HCT116 (cell line): ENCODE data around the gene RAPGEF6. TPM values are rescaled to one million over a fixed set of nuclear protein-coding genes. Genes with fewer than 3 reads are reported as not detected.

Experiments used
- ATAC-seq: fragments of 200-7000 bp; cut with Tn5 transposase; 2 replicates; pipeline ENCODE4 v1.9.1; 2020; ENCODE audit warnings: mild to moderate bottlenecking, moderate library complexity
- BruUV-seq: library from RNA; stranded (reverse); fragments of 400-500 nt; replicated peaks from 2 replicates; lab custom pipeline; 2021; lab: Mats Ljungman, UMichigan
- CTCF ChIA-PET: fragments of 300-600 bp; sonication (Branson Sonifier 250); formaldehyde crosslinking; loops from one replicate; lab custom pipeline; 2021; ENCODE audit warnings: antibody characterized with exemption; lab: Charles Lee
- POLR2A ChIA-PET: fragments of 300-600, 350-600 bp; sonication (Branson Sonifier 250); formaldehyde crosslinking; loops from one replicate; lab custom pipeline; 2021; ENCODE audit warnings: antibody characterized with exemption; lab: Charles Lee
- RAD21 ChIA-PET, 2 experiments: fragments of 300-600 bp; sonication (Branson Sonifier 250); formaldehyde crosslinking; loops; one replicate each; lab custom pipeline; 2023; ENCODE audit warnings: low total read pairs in 2 of 2; ENCODE audit not compliant: uncharacterized antibody in 2 of 2, unreplicated experiment in 2 of 2, low non-redundant PET in 1 of 2; lab: Charles Lee
- DNase-seq: peaks from one replicate; pipeline ENCODE4 v3.0.0-alpha.2; 2010; ENCODE audit warnings: low read depth, low spot score
- H2AFZ ChIP-seq: fragments of 200-600 bp; shearing (Covaris generic), sonication (generic); 2 replicates; pipeline ENCODE4 v1.6.1; 2017; ENCODE audit warnings: low read depth, mixed run types, mixed read lengths, antibody characterized with exemption, low read length; ENCODE audit not compliant: poor library complexity, severe bottlenecking
- H3K27ac ChIP-seq: 2 replicates; pipeline ENCODE4 v1.5.1; 2012; ENCODE audit warnings: low read depth, low read length
- H3K27me3 ChIP-seq: fragments of 200-600 bp; sonication (generic); 2 replicates; pipeline ENCODE4 v1.6.1; 2016; ENCODE audit warnings: mixed run types, low read length, mixed read lengths; ENCODE audit not compliant: insufficient read depth
- H3K36me3 ChIP-seq, 2 experiments: fragments of 200-500 bp in 1 of 2; fragments of 200-600 bp in 1 of 2; sonication (Bioruptor generic) in 1 of 2; sonication (generic) in 1 of 2; 2 replicates each; pipeline versions ENCODE4 v1.5.1 to v1.6.1; 2014 to 2016; ENCODE audit warnings: low read length in 2 of 2, inconsistent platforms in 1 of 2, mixed read lengths in 1 of 2, mixed run types in 1 of 2; ENCODE audit not compliant: insufficient read depth in 2 of 2, control insufficient read depth in 1 of 2
- H3K4me1 ChIP-seq, 2 experiments: fragments of 200-600 bp in 1 of 2; sonication (generic) in 1 of 2; 2 replicates each; pipeline versions ENCODE4 v1.5.1 to v1.6.1; 2012 to 2017; ENCODE audit warnings: low read length in 2 of 2, inconsistent platforms in 1 of 2, mild to moderate bottlenecking in 1 of 2, mixed read lengths in 1 of 2, mixed run types in 1 of 2, moderate library complexity in 1 of 2; ENCODE audit not compliant: insufficient read depth in 2 of 2, control insufficient read depth in 1 of 2
- H3K4me2 ChIP-seq: fragments of 200-600 bp; sonication (generic); 2 replicates; pipeline ENCODE4 v1.6.1; 2017; ENCODE audit warnings: mixed run types, low read length, mixed read lengths
- H3K4me3 ChIP-seq, 2 experiments: fragments of 200-600 bp in 1 of 2; sonication (generic) in 1 of 2; replicated peaks in 1 of 2; 2 replicates each; pipeline ENCODE4 v1.5.1; 2011 to 2016; ENCODE audit warnings: low read length in 2 of 2, control low read depth in 1 of 2, low read depth in 1 of 2, mild to moderate bottlenecking in 1 of 2, mixed read lengths in 1 of 2, mixed run types in 1 of 2
- H3K79me2 ChIP-seq: fragments of 200-600 bp; sonication (generic); 2 replicates; pipeline ENCODE4 v1.6.1; 2017; ENCODE audit warnings: mild to moderate bottlenecking, mixed run types, low read length, moderate library complexity, mixed read lengths; ENCODE audit not compliant: insufficient read depth
- H3K9ac ChIP-seq: fragments of 200-600 bp; sonication (generic); 2 replicates; pipeline ENCODE4 v1.6.1; 2016; ENCODE audit warnings: low read length, mixed read lengths
- H3K9me2 ChIP-seq: fragments of 200-600 bp; sonication (generic), shearing (Covaris generic); 2 replicates; pipeline ENCODE4 v1.6.1; 2017; ENCODE audit warnings: mixed run types, mild to moderate bottlenecking, moderate library complexity; ENCODE audit not compliant: insufficient read depth
- H3K9me3 ChIP-seq, 2 experiments: fragments of 200-500 bp in 1 of 2; fragments of 200-600 bp in 1 of 2; sonication (Bioruptor generic) in 1 of 2; sonication (generic) in 1 of 2; 2 replicates each; pipeline ENCODE4 v1.6.1; 2014 to 2017; ENCODE audit warnings: low read length in 2 of 2, mixed read lengths in 2 of 2, inconsistent platforms in 1 of 2, low read depth in 1 of 2, mild to moderate bottlenecking in 1 of 2, mixed run types in 1 of 2, moderate library complexity in 1 of 2; ENCODE audit not compliant: control insufficient read depth in 1 of 2, insufficient read depth in 1 of 2
- H4K20me1 ChIP-seq: fragments of 200-600 bp; sonication (generic), shearing (Covaris generic); 2 replicates; pipeline ENCODE4 v1.6.1; 2017; ENCODE audit warnings: mixed run types, mild to moderate bottlenecking, moderate library complexity; ENCODE audit not compliant: insufficient read depth
- ATF3 ChIP-seq: IDR thresholded peaks from 2 replicates; pipeline ENCODE4 v1.6.1; 2012
- CBX3 ChIP-seq: IDR thresholded peaks from 2 replicates; pipeline ENCODE4 v1.6.1; 2012; ENCODE audit warnings: low read depth
- EGR1 ChIP-seq: IDR thresholded peaks from 2 replicates; pipeline ENCODE4 v1.6.1; 2012; ENCODE audit warnings: low read depth
- EZH2 ChIP-seq: fragments of 200-600 bp; sonication (generic); IDR thresholded peaks from 2 replicates; pipeline ENCODE4 v1.6.1; 2017; ENCODE audit warnings: antibody characterized with exemption, mixed run types
- EZH2phosphoT487 ChIP-seq: fragments of 200-600 bp; IDR thresholded peaks from 2 replicates; pipeline ENCODE4 v1.6.1; 2018; ENCODE audit warnings: antibody characterized with exemption, borderline replicate concordance
- FOSL1 ChIP-seq: IDR thresholded peaks from 2 replicates; pipeline ENCODE4 v1.6.1; 2012; ENCODE audit warnings: low read depth
- POLR2A ChIP-seq: IDR thresholded peaks from 2 replicates; pipeline ENCODE4 v1.7.0; 2011; ENCODE audit warnings: borderline replicate concordance; ENCODE audit not compliant: insufficient read depth, insufficient read length; ENCODE audit errors: extremely low read depth
- POLR2AphosphoS5 ChIP-seq: IDR thresholded peaks from 2 replicates; pipeline ENCODE4 v1.6.1; 2011; ENCODE audit warnings: mild to moderate bottlenecking, low read depth, low read length, moderate library complexity
- RAD21 ChIP-seq: IDR thresholded peaks from 2 replicates; pipeline ENCODE4 v1.6.1; 2012; ENCODE audit warnings: low read depth, mild to moderate bottlenecking
- TCF7L2 ChIP-seq: IDR thresholded peaks from 2 replicates; pipeline ENCODE4 v1.7.0; 2011; ENCODE audit warnings: borderline replicate concordance, inconsistent platforms; ENCODE audit not compliant: insufficient read depth, insufficient read length; ENCODE audit errors: extremely low read depth
- ZFX ChIP-seq: fragments of 450-650 bp; IDR thresholded peaks from 2 replicates; pipeline ENCODE4 v1.6.1; 2017
- intact Hi-C: fragments of 100-400 bp; cut with micrococcal nuclease; formaldehyde crosslinking; loops from 2 replicates; pipeline ENCODE4 v1.10.0; 2022
- total RNA-seq: library from RNA; stranded (reverse); gene quantifications from one replicate; pipeline ENCODE4 v1.2.1, GENCODE V29; 2021; ENCODE audit not compliant: unreplicated experiment
- TF ChIP-seq, protein P1 (sequence below): IDR thresholded peaks from 2 replicates; pipeline ENCODE4 v1.6.1; 2012; ENCODE audit warnings: low read depth
- TF ChIP-seq, protein P2 (sequence below): IDR thresholded peaks from 2 replicates; pipeline ENCODE4 v1.6.1; 2012
- TF ChIP-seq, protein P3 (sequence below), 3 experiments: fragments of 200-600 bp in 1 of 3; sonication (generic) in 1 of 3; IDR thresholded peaks in 2 of 3; conservative IDR thresholded peaks in 1 of 3; 2 replicates each; pipeline ENCODE4 v1.5.1; 2012 to 2017; ENCODE audit warnings: low read depth in 2 of 3, low read length in 2 of 3, antibody characterized with exemption in 1 of 3, borderline replicate concordance in 1 of 3, control low read depth in 1 of 3, mild to moderate bottlenecking in 1 of 3, mixed read lengths in 1 of 3, mixed run types in 1 of 3, moderate library complexity in 1 of 3; ENCODE audit not compliant: insufficient read depth in 1 of 3
- TF ChIP-seq, protein P4 (sequence below): IDR thresholded peaks from 2 replicates; pipeline ENCODE4 v1.6.1; 2011; ENCODE audit warnings: mild to moderate bottlenecking, low read length, moderate library complexity; ENCODE audit not compliant: insufficient replicate concordance; ENCODE audit errors: extremely low read depth

RAPGEF6 gene
- total RNA-seq, 1 experiment from 2014 or later: 18.4 TPM

GRCh38 chr5:131514316-131515283, 120.4 kb downstream of the RAPGEF6 start:
- no peaks in the 10 kb centered on the region; a peak in 2 of 4 replicates for H3K36me3 ChIP-seq
- no peak overlapping the region for H3K9ac ChIP-seq
- no peak for ATAC-seq
- no peaks in the 10 kb centered on the region for H3K27me3 ChIP-seq
- H3K9me2 ChIP-seq: no peaks in the 10 kb centered on the region
- no peak overlapping the region for H3K4me2 ChIP-seq
- TF ChIP-seq POLR2AphosphoS5 (no peak), RAD21 (no peak), FOSL1 (no peak), ATF3 (no peak), EGR1 (no peak), EZH2 (no peak), TCF7L2 (no peak), POLR2A (no peak), ZFX (no peak), EZH2phosphoT487 (no peak), CBX3 (no peak)
- TF ChIP-seq, protein P1, sequence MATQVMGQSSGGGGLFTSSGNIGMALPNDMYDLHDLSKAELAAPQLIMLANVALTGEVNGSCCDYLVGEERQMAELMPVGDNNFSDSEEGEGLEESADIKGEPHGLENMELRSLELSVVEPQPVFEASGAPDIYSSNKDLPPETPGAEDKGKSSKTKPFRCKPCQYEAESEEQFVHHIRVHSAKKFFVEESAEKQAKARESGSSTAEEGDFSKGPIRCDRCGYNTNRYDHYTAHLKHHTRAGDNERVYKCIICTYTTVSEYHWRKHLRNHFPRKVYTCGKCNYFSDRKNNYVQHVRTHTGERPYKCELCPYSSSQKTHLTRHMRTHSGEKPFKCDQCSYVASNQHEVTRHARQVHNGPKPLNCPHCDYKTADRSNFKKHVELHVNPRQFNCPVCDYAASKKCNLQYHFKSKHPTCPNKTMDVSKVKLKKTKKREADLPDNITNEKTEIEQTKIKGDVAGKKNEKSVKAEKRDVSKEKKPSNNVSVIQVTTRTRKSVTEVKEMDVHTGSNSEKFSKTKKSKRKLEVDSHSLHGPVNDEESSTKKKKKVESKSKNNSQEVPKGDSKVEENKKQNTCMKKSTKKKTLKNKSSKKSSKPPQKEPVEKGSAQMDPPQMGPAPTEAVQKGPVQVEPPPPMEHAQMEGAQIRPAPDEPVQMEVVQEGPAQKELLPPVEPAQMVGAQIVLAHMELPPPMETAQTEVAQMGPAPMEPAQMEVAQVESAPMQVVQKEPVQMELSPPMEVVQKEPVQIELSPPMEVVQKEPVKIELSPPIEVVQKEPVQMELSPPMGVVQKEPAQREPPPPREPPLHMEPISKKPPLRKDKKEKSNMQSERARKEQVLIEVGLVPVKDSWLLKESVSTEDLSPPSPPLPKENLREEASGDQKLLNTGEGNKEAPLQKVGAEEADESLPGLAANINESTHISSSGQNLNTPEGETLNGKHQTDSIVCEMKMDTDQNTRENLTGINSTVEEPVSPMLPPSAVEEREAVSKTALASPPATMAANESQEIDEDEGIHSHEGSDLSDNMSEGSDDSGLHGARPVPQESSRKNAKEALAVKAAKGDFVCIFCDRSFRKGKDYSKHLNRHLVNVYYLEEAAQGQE: no peak
- TF ChIP-seq, protein P2, sequence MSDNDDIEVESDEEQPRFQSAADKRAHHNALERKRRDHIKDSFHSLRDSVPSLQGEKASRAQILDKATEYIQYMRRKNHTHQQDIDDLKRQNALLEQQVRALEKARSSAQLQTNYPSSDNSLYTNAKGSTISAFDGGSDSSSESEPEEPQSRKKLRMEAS: no peak
- TF ChIP-seq, protein P3, sequence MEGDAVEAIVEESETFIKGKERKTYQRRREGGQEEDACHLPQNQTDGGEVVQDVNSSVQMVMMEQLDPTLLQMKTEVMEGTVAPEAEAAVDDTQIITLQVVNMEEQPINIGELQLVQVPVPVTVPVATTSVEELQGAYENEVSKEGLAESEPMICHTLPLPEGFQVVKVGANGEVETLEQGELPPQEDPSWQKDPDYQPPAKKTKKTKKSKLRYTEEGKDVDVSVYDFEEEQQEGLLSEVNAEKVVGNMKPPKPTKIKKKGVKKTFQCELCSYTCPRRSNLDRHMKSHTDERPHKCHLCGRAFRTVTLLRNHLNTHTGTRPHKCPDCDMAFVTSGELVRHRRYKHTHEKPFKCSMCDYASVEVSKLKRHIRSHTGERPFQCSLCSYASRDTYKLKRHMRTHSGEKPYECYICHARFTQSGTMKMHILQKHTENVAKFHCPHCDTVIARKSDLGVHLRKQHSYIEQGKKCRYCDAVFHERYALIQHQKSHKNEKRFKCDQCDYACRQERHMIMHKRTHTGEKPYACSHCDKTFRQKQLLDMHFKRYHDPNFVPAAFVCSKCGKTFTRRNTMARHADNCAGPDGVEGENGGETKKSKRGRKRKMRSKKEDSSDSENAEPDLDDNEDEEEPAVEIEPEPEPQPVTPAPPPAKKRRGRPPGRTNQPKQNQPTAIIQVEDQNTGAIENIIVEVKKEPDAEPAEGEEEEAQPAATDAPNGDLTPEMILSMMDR (IDR thresholded peaks at IDR 0.05 in 2 of 3, conservative IDR thresholded peaks at IDR 0.05 in 1 of 3; ENCODE audit: borderline replicate concordance in 1 of 3, insufficient read depth in 1 of 3, low read depth in 2 of 3, low read length in 2 of 3): no peak
- TF ChIP-seq, protein P4, sequence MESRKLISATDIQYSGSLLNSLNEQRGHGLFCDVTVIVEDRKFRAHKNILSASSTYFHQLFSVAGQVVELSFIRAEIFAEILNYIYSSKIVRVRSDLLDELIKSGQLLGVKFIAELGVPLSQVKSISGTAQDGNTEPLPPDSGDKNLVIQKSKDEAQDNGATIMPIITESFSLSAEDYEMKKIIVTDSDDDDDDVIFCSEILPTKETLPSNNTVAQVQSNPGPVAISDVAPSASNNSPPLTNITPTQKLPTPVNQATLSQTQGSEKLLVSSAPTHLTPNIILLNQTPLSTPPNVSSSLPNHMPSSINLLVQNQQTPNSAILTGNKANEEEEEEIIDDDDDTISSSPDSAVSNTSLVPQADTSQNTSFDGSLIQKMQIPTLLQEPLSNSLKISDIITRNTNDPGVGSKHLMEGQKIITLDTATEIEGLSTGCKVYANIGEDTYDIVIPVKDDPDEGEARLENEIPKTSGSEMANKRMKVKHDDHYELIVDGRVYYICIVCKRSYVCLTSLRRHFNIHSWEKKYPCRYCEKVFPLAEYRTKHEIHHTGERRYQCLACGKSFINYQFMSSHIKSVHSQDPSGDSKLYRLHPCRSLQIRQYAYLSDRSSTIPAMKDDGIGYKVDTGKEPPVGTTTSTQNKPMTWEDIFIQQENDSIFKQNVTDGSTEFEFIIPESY: no peak
- TF ChIP-seq, all 23 proteins: peak for 0
- ChIA-PET CTCF (no interaction called here), RAD21 (no interaction called here), POLR2A (no interaction called here)
- no peaks in the 10 kb centered on the region for H3K79me2 ChIP-seq
- H3K4me1 ChIP-seq: no peaks in the 10 kb centered on the region
- intact Hi-C loops: no loop called here
- H3K4me3 ChIP-seq: no peak overlapping the region
- H3K9me3 ChIP-seq: no peaks in the 10 kb centered on the region
- DNase-seq: no peak
- no peaks in the 10 kb centered on the region for H4K20me1 ChIP-seq
- BruUV-seq: no TSS peak
- no peak overlapping the region for H3K27ac ChIP-seq
- H2AFZ ChIP-seq: no peak overlapping the region
